Sigmoid colon (tissue), 4 donors: ENCODE data around the gene CCR1.

Source experiments
- EP300 ChIP-seq, 4 donors: sonication (generic); formaldehyde crosslinking; IDR thresholded peaks; one replicate each; pipeline ENCODE4 v1.6.1; 2017; ENCODE audit warnings: antibody characterized with exemption in 4 of 4
- POLR2A ChIP-seq, 2 donors: fragments of 450-650 bp; IDR thresholded peaks; one replicate each; pipeline ENCODE4 v1.6.1; 2016; ENCODE audit warnings: antibody characterized with exemption in 2 of 2, mild to moderate bottlenecking in 2 of 2, moderate library complexity in 2 of 2
- POLR2AphosphoS5 ChIP-seq, 4 donors: sonication (generic); formaldehyde crosslinking; IDR thresholded peaks; one replicate each; pipeline ENCODE4 v1.6.1; 2017; ENCODE audit warnings: antibody characterized with exemption in 4 of 4
- TF ChIP-seq, protein P1 (sequence below), 4 experiments: fragments of 450-650 bp in 3 of 4; fragments of 200-600 bp in 1 of 4; IDR thresholded peaks; one replicate each; pipeline ENCODE4 v1.5.1; 2016 to 2019; ENCODE audit warnings: antibody characterized with exemption in 4 of 4, mild to moderate bottlenecking in 3 of 4, moderate library complexity in 2 of 4

GRCh38 chr3:46239952-46240351, 31.8 kb upstream of the CCR1 start:
- TF ChIP-seq, protein P1, sequence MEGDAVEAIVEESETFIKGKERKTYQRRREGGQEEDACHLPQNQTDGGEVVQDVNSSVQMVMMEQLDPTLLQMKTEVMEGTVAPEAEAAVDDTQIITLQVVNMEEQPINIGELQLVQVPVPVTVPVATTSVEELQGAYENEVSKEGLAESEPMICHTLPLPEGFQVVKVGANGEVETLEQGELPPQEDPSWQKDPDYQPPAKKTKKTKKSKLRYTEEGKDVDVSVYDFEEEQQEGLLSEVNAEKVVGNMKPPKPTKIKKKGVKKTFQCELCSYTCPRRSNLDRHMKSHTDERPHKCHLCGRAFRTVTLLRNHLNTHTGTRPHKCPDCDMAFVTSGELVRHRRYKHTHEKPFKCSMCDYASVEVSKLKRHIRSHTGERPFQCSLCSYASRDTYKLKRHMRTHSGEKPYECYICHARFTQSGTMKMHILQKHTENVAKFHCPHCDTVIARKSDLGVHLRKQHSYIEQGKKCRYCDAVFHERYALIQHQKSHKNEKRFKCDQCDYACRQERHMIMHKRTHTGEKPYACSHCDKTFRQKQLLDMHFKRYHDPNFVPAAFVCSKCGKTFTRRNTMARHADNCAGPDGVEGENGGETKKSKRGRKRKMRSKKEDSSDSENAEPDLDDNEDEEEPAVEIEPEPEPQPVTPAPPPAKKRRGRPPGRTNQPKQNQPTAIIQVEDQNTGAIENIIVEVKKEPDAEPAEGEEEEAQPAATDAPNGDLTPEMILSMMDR (IDR thresholded peaks at IDR 0.05), result no peak
- TF ChIP-seq POLR2AphosphoS5 (IDR thresholded peaks at IDR 0.05) (no peak), POLR2A (IDR thresholded peaks at IDR 0.05) (no peak), EP300 (IDR thresholded peaks at IDR 0.05) (no peak)
